ENCODE results near the gene ANKRD13D.

The ANKRD13D gene

DNA sequence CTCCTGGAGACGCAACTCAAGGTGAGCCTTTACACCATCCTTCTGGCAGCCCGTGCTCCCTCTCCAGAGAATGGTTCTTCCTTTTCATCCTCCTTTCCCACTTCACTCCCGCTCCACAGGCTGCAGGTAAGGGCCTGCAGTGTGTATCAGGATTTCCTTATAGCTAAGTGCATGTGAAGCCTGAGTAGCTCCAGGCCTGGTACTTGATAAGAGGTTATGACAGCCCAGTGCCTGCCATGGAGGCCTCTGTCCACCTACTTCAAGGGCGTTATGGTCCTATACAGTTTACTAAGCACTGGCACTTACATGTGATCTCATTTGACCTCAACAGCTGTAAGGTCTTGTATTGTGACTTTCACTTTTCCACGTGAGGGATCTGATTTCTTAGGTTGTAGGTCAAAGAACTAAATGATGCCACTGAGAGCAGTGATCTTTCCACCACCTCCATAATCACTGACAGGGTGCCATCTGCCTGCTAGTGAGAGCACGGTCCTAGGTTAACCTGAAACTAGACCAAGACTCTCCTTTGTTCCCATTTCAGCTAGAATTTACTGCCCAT, 32.3 kb downstream of the ANKRD13D start:
- no peak for DNase-seq

- DNase-seq = no peak
These were observed 32.9 kb downstream of the ANKRD13D start for GRCh38 chr11:67322049-67322448.

GRCh38 chr11:67323526-67323925, 34.4 kb downstream of the ANKRD13D start:
- no peak for DNase-seq

DNA sequence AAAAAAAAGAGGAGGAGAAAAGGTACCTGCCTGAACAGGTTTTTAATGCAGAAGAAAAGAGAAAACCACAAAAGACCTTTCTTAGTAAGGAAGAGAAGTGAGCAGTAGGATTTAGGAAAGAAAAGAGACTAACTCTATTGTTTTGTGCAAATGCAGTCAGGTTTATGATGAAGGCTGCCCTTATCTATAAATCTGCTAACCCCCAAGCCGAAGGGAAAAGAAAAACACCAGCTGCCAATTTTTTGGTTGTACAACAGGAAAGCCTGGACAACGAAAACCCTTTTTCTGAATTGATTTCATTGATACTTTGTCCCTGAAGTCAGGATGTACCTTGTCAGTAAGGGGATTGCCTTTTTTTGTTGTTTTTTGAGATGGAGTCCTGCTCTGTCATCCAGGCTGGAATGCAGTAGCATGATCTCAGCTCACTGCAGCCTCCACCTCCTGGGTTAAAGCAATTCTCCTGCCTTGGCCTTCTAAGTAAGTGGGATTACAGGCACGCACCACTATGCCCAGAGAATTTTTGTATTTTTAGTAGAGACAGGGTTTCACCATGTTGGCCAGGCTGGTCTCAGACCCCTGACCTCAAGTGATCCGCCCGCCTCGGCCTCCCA, 43.1 kb downstream of the ANKRD13D start:
- no peak for DNase-seq

- DNase-seq = no peak
These were observed 48.2 kb downstream of the ANKRD13D start for GRCh38 chr11:67337257-67337656.

GRCh38 chr11:67344264-67344663, 55.2 kb downstream of the ANKRD13D start:
- DNase-seq = no peak

DNA sequence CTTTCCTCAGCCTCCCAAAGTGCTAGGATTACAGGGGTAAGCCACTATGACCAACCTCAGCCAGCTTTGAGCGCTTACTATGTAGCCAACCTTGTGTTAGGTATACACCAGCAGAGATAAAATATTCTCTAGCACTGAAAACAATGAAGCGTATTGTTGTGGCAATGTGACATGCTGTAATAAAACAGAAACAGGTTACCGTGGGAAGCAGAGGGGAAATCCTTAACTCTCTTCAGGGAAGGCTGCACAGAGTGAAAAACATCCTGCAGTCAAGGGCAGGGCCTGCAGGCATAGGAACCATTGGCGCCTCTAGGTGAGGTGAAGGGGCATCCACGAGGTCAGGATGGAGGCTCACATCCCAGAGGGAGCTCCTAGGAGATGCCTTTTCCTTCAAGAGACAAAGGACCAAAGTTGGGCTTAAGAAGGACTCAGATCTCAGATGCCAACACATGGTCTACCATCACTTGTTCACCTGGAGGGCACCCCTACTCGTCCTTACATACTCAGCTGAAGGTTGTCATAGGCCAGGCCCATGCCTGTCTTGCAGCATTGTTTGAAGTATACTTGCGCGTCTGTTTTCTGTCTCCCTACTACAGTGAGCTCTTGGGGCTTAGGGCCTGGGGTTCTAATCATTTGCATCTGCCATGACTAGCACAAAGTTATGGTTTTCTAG, 56.3 kb downstream of the ANKRD13D start:
- DNase-seq = no peak

DNA sequence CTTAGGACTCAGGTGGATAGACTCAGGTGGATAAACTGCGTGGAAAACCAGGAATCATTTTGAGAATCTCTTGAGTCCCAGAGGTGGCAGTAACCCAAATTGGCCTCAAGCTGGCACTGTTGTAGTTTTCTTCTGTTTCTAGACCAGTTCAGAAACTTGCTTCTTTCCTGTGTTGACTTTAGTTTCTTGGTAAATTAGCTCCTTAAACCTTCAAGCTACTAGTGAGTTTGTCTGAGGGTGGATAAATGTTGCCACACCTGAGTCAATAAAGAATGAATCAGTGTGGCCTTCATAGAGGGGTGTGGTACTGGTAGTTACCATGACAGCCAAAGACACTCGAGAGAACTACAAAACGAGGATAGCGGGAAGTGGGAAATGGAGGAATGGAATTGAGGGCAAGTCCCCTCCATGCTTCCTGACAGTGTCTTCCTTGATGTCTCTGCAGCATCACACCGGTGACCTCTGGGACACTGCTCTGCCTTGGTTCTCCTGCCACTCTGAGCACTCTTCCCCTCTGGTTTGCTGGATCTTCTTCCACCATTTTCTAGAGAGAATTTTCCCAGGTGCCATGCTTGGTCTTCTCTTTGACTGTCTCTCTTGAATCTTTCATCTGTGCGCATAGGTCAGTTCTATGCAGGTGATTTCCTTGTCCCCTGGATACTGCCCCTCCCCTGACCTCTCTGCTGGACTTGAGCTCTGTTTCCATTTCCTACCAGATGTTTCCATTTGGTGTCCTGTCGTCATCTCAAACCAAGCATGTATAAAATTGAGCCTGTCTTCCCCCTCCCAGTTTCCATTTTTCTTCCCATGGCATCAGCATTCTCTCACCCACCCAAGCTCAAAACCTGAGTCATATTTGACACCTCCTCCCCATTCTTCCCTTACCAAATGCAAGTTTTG, 57.1 kb downstream of the ANKRD13D start:
- DNase-seq = no peak

DNA sequence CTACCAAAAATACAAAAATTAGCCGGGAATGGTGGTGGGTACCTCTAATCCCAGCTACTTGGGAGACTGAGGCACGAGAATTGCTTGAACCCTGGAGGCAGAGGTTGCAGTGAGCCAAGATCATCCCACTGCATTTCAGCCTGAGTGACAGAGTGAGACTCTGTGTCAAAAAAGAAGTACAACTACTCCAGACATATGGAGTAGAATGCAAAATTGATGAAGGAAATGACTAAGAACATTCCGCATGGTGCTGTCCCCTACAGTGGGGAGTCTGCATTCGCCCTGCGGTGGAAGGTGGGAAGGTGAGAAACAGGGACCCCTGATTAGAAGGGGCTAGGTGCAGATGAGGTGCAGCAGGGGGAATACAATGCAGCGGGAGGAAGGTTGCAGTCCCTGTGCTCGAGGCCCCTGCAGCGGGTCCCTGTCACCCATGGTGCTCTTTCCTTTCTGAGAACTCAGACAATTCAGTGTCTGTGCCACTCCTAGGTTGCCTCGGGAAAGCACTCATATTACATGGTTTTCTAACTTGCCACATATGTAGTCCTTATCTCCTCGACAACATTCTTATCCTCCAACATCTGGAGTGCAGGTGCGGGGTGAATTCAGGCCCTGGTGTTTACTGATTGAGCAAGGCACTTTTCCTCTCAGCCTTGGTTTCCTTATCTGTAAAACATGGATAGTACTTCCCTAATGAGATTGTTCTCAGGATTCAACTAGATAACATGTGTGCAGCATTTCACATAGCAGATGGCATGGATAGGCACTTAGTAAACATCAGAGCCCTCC, 59.1 kb downstream of the ANKRD13D start:
- DNase-seq = no peak

GRCh38 chr11:67349036-67349435, 59.9 kb downstream of the ANKRD13D start:
- no peak for DNase-seq

DNA sequence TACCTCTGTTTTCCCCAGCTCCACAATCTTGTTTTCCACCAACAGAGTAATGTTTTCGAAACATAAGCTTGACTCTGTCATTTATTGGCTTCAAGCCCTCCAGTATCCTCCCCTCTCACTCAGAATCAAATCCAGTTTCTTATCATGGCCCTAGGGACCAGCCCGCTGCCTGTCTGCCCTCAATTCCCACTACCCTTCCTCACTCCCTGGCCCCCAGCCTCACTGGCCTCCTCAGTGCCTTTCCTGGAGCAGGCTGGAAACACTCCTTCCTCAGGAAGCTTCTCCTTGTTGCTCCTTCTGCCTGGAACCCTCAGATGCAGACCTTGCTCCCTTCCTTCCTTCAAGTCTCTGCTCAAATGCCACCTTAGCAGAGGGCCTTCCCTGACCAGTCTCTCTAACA, 60.4 kb downstream of the ANKRD13D start:
- no peak for DNase-seq

DNA sequence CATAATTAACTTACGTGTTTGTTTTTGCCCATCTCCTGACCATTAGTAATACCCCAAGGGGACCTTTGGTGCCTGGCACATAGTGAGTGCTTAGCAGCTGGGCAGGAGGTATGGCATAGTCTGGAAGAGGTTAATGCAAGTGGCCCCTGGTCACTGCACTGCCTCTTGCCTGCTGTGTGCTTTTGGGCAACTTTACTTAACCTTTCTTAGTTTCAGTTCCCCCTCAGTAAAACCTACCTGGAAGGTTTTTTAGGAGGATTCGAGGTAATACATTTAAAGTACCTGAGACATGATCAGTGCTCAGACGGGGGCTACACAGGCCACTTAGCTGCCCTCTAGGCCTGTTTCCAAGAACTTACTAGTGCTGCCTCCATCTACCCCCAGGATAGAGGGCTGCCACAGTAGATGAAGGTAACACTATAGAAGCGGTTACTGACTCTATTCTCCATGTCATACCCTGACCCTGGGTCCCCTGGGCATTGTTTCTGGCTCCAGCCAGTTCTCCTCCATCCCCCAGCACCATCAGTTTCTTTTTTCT, 60.9 kb downstream of the ANKRD13D start:
- no peak for DNase-seq

DNA sequence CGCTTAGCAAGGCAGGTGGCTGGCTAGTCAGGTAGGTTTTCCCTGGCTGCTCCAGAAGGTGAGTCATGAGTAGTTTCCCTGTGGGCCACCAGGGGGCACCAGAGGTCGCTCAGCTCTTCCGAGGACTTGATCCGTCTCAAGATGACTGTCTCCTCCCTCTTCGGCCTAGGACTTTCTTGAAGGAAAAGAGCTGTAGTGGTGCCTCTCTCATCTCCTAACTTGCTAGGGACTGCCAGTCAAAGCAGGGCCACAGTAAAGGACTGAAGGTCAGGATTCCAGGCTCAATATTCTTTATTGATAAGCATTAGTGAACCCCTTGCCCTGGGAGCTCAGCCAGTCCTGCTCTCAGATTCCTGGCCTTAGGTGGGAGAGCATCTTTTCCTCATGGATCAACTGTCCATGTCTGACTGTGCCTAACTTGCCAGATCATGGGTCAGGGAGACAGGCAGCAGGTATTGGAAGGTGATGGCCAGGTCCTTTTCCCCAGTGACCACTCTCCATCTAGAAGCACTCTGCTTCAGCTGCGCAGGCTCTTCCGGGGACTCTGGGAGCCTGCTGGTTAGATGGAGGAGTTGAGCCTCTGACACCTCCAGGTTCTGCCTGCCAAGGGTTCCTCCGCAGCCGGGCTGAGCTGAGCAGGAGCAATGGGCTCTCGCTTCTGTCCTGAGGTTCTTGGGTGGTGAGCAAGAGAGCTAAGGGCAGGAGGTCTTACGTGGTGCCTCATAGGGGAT, 62.3 kb downstream of the ANKRD13D start:
- DNase-seq = peak; percentile 58
